Measurements from ENCODE around the gene UBA3. TPM values are rescaled to one million over a fixed set of nuclear protein-coding genes. Genes with fewer than 3 reads are reported as not detected.
A peak's percentile ranks its signal among the peaks of the same experiment; 100 is the strongest.

Gene UBA3
- total RNA-seq, 4 donors from 2014 or later: 37.2 to 77.7 (median 48.6) TPM

GRCh38 chr3:69052472-69052898, 27.7 kb downstream of the UBA3 start:
- H3K27me3 ChIP-seq: no peaks in the 10 kb centered on the region
- TF ChIP-seq POLR2A (IDR thresholded peaks at IDR 0.05) (no peak), EP300 (IDR thresholded peaks at IDR 0.05) (no peak), POLR2AphosphoS5 (IDR thresholded peaks at IDR 0.05) (no peak), CTCF (IDR thresholded peaks at IDR 0.05) (no peak)
- peak overlapping the region; percentile 75 for H3K4me3 ChIP-seq

GRCh38 chr3:69051756-69052471, 28.3 kb downstream of the UBA3 start, which contains the start of gene TMF1:
Gene TMF1, minus strand, starts transcription at chr3:69052333. Its CDS starts 247 bp downstream, at chr3:69052086.
- Histone ChIP-seq H3K27ac (peak within 1 kb of the TSS; percentile 96), H3K27me3 (no peaks in the 10 kb centered on the region), H3K36me3 (peaks cover 34% of the 10 kb centered on the region), H3K4me3 (peak within 1 kb of the TSS; percentile 75), H3K4me1 (peaks cover 32% of the 10 kb centered on the region), H3K9me3 (no peaks in the 10 kb centered on the region)
- peak; percentile 60 to 80 (median 80) for TF ChIP-seq POLR2AphosphoS5 (IDR thresholded peaks at IDR 0.05)
- TF ChIP-seq CTCF (IDR thresholded peaks at IDR 0.05): no peak
- peak; percentile 71 to 75 for TF ChIP-seq POLR2A (IDR thresholded peaks at IDR 0.05)
- no peak for TF ChIP-seq EP300 (IDR thresholded peaks at IDR 0.05)
- WGBS: 0% methylated on average over 23 of the region's 45 CpGs
- peak; percentile 99 for DNase-seq (ENCODE audit: low spot score in 2 of 2)

More at GRCh38 chr3:69052472-69052898, 27.7 kb downstream of the UBA3 start:
- no peak for DNase-seq (ENCODE audit: low spot score in 2 of 2)
- H3K4me1 ChIP-seq: peaks cover 32% of the 10 kb centered on the region
- no peaks in the 10 kb centered on the region for H3K9me3 ChIP-seq
- WGBS: 12% methylated on average over 9 of the region's 9 CpGs
- peaks cover 33% of the 10 kb centered on the region for H3K36me3 ChIP-seq
- H3K27ac ChIP-seq: peak overlapping the region; percentile 96

GRCh38 chr3:69048990-69049389, 31.2 kb downstream of the UBA3 start:
- peaks cover 26% of the 10 kb centered on the region for H3K36me3 ChIP-seq
- H3K9me3 ChIP-seq: no peaks in the 10 kb centered on the region
- no peaks in the 10 kb centered on the region for H3K27me3 ChIP-seq
- 97% methylated on average over 2 of the region's 2 CpGs for WGBS
- no peak for DNase-seq (ENCODE audit: low spot score in 2 of 2)
- no peak overlapping the region for H3K27ac ChIP-seq
- TF ChIP-seq POLR2A (IDR thresholded peaks at IDR 0.05) (no peak), POLR2AphosphoS5 (IDR thresholded peaks at IDR 0.05) (no peak), CTCF (IDR thresholded peaks at IDR 0.05) (no peak), EP300 (IDR thresholded peaks at IDR 0.05) (no peak)
- H3K4me3 ChIP-seq: no peak overlapping the region
- peaks cover 32% of the 10 kb centered on the region for H3K4me1 ChIP-seq

- DNase-seq (ENCODE audit: low spot score in 2 of 2): no peak
- Histone ChIP-seq H3K4me3 (no peak overlapping the region), H3K27ac (no peak overlapping the region), H3K9me3 (no peaks in the 10 kb centered on the region), H3K36me3 (peaks cover 64% of the 10 kb centered on the region), H3K4me1 (peaks cover 10% of the 10 kb centered on the region), H3K27me3 (no peaks in the 10 kb centered on the region)
- TF ChIP-seq POLR2A (IDR thresholded peaks at IDR 0.05) (no peak), CTCF (IDR thresholded peaks at IDR 0.05) (no peak), POLR2AphosphoS5 (IDR thresholded peaks at IDR 0.05) (no peak), EP300 (IDR thresholded peaks at IDR 0.05) (no peak)
- 93% methylated on average over 2 of the region's 2 CpGs for WGBS
Observed at GRCh38 chr3:69044608-69045007, 35.6 kb downstream of the UBA3 start.

- Histone ChIP-seq H3K9me3 (no peaks in the 10 kb centered on the region), H3K4me1 (no peaks in the 10 kb centered on the region), H3K36me3 (peaks cover 89% of the 10 kb centered on the region), H3K4me3 (no peak overlapping the region), H3K27me3 (no peaks in the 10 kb centered on the region), H3K27ac (no peak overlapping the region)
- TF ChIP-seq EP300 (IDR thresholded peaks at IDR 0.05) (no peak), CTCF (IDR thresholded peaks at IDR 0.05) (no peak), POLR2A (IDR thresholded peaks at IDR 0.05) (no peak), POLR2AphosphoS5 (IDR thresholded peaks at IDR 0.05) (no peak)
- DNase-seq (ENCODE audit: low spot score in 2 of 2): no peak
- WGBS: 83% methylated on average over 7 of the region's 7 CpGs
Observed at GRCh38 chr3:69033470-69033869, 46.7 kb downstream of the UBA3 start.

Measured in suprapubic skin (tissue), 4 donors.